Measurements from ENCODE around the gene NSUN7. TPM values are rescaled to one million over a fixed set of nuclear protein-coding genes. Genes with fewer than 3 reads are reported as not detected.

Gene NSUN7
- total RNA-seq, 1 donor from 2014 or later = 4.7 TPM

- no peak for TF ChIP-seq CTCF (conservative IDR thresholded peaks at IDR 0.05)
- Mint-ChIP-seq H3K36me3 (ENCODE audit: low read depth) (no peaks in the 10 kb centered on the region), H3K9me3 (no peaks in the 10 kb centered on the region), H3K4me1 (no peaks in the 10 kb centered on the region), H3K4me3 (no peak overlapping the region), H3K27me3 (ENCODE audit: low read depth) (no peaks in the 10 kb centered on the region), H3K27ac (ENCODE audit: unreplicated experiment) (no peak overlapping the region)
- DNase-seq (ENCODE audit: low read depth, low spot score) = no peak
Measured at GRCh38 chr4:40734497-40734896, 15.3 kb upstream of the NSUN7 start.

GRCh38 chr4:40736910-40737309, 12.8 kb upstream of the NSUN7 start:
- H3K4me1 Mint-ChIP-seq = no peaks in the 10 kb centered on the region
- H3K27ac Mint-ChIP-seq (ENCODE audit: unreplicated experiment) = no peak overlapping the region
- H3K36me3 Mint-ChIP-seq (ENCODE audit: low read depth) = no peaks in the 10 kb centered on the region
- DNase-seq (ENCODE audit: low read depth, low spot score) = no peak
- no peaks in the 10 kb centered on the region for H3K9me3 Mint-ChIP-seq
- peak; percentile 60 for TF ChIP-seq CTCF (conservative IDR thresholded peaks at IDR 0.05)
- H3K4me3 Mint-ChIP-seq = no peak overlapping the region
- no peaks in the 10 kb centered on the region for H3K27me3 Mint-ChIP-seq (ENCODE audit: low read depth)

GRCh38 chr4:40737879-40738278, 11.9 kb upstream of the NSUN7 start:
- DNase-seq (ENCODE audit: low read depth, low spot score) = no peak
- Mint-ChIP-seq H3K4me1 (no peaks in the 10 kb centered on the region), H3K27me3 (ENCODE audit: low read depth) (no peaks in the 10 kb centered on the region), H3K4me3 (no peak overlapping the region), H3K9me3 (no peaks in the 10 kb centered on the region), H3K36me3 (ENCODE audit: low read depth) (no peaks in the 10 kb centered on the region), H3K27ac (ENCODE audit: unreplicated experiment) (no peak overlapping the region)
- no peak for TF ChIP-seq CTCF (conservative IDR thresholded peaks at IDR 0.05)

- no peaks in the 10 kb centered on the region for H3K27me3 Mint-ChIP-seq (ENCODE audit: low read depth)
- H3K9me3 Mint-ChIP-seq = no peaks in the 10 kb centered on the region
- no peaks in the 10 kb centered on the region for H3K36me3 Mint-ChIP-seq (ENCODE audit: low read depth)
- no peak overlapping the region for H3K27ac Mint-ChIP-seq (ENCODE audit: unreplicated experiment)
- no peak for DNase-seq (ENCODE audit: low read depth, low spot score)
- H3K4me3 Mint-ChIP-seq = no peak overlapping the region
- TF ChIP-seq CTCF (conservative IDR thresholded peaks at IDR 0.05) = no peak
- H3K4me1 Mint-ChIP-seq = no peaks in the 10 kb centered on the region
Measured at GRCh38 chr4:40739347-40739746, 10.4 kb upstream of the NSUN7 start.

DNA sequence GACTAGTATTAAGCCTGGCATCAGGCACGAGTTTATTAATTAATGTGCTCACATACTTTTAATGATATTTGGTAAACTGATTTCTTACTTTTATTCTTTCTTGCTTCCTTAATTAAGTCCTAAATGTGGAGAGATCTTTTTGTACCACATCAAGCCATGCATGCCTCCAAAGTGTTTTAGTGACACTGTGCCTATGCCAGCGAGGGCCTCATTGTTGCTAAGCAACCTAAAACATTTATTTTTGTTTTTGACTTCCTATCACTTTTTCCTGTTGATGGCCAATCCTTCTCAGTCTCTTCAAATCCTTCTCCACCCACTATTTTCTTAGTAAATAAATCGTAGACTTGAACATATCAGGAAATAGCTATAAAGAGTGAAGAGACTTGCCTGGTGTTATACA, 5.5 kb upstream of the NSUN7 start:
- DNase-seq (ENCODE audit: low read depth, low spot score) = no peak
- Mint-ChIP-seq H3K9me3 (no peaks in the 10 kb centered on the region), H3K36me3 (ENCODE audit: low read depth) (no peaks in the 10 kb centered on the region), H3K4me3 (no peak overlapping the region), H3K27ac (ENCODE audit: unreplicated experiment) (no peak overlapping the region), H3K4me1 (no peaks in the 10 kb centered on the region), H3K27me3 (ENCODE audit: low read depth) (peaks cover 8% of the 10 kb centered on the region)
- TF ChIP-seq CTCF (conservative IDR thresholded peaks at IDR 0.05) = no peak
